Astrocyte of the spinal cord (primary cell): ENCODE measurements around the gene ARRDC1.

Source experiments
- DNase-seq: peaks from one replicate; pipeline ENCODE4 v3.0.0; 2011; ENCODE audit warnings: low read depth, low spot score
- H3K4me3 ChIP-seq: 2 replicates; pipeline ENCODE4 v1.5.1; 2011; ENCODE audit warnings: low read depth, mild to moderate bottlenecking, low read length, moderate library complexity
- in situ Hi-C: cut with HindIII; loops from 2 replicates; pipeline ENCODE4 v1.10.0; 2017; ENCODE audit warnings: low sequenced_read_pairs
- TF ChIP-seq, protein P1 (sequence below): IDR thresholded peaks from 2 replicates; pipeline ENCODE4 v1.5.1; 2012; ENCODE audit warnings: low read depth, mild to moderate bottlenecking, low read length, inconsistent platforms

Gene ARRDC1

DNA sequence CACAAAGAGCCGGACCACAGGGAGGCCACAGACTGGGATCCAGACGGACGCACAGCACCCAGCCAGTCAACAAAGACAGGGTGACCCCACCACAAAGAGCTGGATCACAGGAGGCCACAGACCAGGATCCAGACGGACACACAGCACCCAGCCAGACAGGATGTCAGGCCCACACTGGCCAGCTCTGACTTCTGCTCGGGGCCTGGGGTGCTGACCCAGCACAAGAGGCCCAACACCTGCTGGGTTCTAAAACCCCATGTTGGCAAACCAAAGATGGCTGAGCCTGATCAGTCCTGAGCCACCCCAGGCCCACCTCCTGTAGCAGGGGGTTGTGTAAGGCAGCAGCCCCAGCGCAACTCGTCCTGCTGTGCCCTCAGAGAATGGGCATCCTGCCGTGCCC is 21.5 kb upstream of the ARRDC1 start:
- DNase-seq = no peak
- no peak overlapping the region for H3K4me3 ChIP-seq
- in situ Hi-C loops = no loop called here
- TF ChIP-seq, protein P1, sequence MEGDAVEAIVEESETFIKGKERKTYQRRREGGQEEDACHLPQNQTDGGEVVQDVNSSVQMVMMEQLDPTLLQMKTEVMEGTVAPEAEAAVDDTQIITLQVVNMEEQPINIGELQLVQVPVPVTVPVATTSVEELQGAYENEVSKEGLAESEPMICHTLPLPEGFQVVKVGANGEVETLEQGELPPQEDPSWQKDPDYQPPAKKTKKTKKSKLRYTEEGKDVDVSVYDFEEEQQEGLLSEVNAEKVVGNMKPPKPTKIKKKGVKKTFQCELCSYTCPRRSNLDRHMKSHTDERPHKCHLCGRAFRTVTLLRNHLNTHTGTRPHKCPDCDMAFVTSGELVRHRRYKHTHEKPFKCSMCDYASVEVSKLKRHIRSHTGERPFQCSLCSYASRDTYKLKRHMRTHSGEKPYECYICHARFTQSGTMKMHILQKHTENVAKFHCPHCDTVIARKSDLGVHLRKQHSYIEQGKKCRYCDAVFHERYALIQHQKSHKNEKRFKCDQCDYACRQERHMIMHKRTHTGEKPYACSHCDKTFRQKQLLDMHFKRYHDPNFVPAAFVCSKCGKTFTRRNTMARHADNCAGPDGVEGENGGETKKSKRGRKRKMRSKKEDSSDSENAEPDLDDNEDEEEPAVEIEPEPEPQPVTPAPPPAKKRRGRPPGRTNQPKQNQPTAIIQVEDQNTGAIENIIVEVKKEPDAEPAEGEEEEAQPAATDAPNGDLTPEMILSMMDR = no peak

DNA sequence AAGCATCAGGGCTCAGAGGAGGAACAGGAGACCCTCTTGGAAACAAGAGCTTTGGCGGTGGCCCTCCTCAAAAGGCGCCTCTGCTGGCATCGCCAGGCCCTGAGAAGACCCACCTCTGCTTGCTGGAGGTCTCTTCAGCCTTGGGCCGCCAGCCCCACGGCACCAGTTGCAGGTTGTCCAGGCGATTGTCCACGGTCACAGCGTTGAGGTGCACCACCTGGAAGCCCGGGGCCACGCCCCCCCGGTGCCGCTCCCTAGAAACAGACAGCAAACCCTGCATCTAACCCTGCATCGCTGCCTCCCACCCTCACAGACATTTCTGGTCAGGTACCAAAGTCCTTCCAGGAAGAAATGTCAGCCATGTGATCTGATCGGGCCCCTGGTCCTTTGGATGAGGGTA is 18.6 kb upstream of the ARRDC1 start:
- H3K4me3 ChIP-seq = no peak overlapping the region
- in situ Hi-C loops = no loop called here
- DNase-seq = no peak
- TF ChIP-seq, protein P1 = no peak

DNA sequence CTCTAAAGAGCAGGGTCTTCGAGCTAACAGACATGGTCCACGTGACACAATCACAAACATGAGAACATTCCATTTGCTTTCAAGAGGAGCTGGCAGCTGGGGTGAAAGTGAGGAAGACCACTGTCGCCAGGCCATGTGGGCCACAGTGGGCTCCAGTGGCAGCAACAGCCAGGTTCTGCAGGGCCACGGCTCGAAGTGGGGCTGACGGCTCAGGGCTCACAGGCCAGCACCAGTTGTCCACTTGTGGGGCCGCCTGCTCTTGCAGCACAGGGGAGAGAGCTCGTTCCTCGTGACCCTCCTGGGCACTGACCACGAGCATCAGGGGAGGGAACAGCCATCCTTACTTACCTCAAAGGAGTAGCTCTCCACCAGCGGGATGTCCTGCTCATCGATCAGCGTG is 17.2 kb upstream of the ARRDC1 start:
- no peak for DNase-seq
- no peak overlapping the region for H3K4me3 ChIP-seq
- in situ Hi-C loops = no loop called here
- TF ChIP-seq, protein P1 = no peak

DNA sequence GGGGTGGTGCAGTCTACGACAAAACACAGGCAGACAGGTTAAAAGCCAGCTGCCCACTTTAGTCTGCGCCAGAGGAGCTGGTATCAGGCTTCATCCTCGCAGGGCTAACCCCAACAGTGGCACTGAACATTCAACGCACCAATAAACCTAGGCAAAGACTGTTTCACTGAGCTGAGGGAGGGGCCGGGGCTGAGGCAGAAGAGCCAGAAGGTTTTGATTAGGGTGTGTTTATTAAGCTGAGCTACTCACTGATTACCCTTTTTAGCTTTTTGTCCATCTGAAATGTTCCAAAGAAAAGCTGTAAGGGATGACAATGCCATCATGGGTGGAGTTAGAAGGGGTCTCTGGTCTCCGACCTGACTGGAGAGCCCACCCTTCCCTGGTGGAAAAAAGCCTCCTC is 16.6 kb upstream of the ARRDC1 start:
- H3K4me3 ChIP-seq = peak overlapping the region; percentile 55
- DNase-seq = no peak
- in situ Hi-C loops = no loop called here
- TF ChIP-seq, protein P1 = no peak

DNA sequence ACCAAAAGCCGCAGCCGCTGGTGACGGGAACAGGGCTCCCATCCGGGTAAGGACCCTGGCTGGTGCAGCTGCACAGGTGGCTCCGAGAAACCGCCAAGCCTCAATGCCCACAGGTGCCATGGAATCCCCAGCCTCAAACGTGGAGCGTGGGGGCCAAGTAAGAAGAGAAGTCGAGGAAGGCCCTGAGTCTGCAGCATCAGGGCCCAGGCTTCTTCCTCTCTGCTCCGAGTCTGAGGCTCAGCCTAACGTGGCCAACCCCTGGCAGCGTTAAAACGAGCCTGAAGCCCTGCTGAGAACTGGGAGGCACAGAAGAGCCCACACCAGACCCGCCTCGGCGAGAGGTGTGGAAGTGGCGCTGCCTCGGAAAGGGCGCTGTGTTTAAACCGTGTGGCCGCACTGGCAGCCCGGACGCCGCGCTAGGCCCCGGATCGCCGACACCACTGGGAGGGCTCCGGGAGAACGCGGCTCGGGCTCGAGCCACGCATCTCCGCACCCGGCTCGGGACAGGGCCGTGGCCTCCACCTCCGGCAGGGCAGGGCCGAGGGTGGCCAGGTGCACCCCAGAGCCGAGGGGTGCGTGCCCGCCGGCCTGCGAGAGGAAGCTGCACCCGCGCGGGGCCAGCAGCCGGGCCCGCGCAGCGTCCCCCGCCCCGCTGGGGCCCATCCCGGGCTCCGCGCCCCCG is 15.9 kb upstream of the ARRDC1 start:
- peak overlapping the region; percentile 55 for H3K4me3 ChIP-seq
- TF ChIP-seq, protein P1 = no peak
- in situ Hi-C loops = no loop called here
- DNase-seq = no peak

DNA sequence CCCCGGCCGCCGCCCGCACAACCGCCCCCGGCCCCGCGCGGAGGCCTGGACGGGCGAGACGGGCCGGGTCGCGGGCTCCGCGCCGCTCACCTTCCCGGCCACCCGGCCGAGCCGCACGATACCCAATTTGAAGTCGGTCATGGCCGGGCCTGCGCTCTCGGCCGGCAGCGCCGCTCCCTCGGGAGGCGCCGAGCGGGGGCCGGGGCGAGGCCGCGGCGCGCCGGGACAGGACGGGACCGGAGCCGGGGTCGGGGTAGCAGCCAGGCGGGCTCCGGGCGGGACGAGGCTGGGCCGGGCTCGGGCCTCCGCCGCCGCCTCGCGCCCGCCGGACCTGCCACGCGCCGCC is 15.4 kb upstream of the ARRDC1 start:
- TF ChIP-seq, protein P1 = no peak
- DNase-seq = no peak
- peak overlapping the region; percentile 55 for H3K4me3 ChIP-seq
- in situ Hi-C loops = no loop called here
